Neural cell (in vitro differentiated cells): Measurements from ENCODE around the gene GNG12. TPM values are rescaled to one million over a fixed set of nuclear protein-coding genes. Genes with fewer than 3 reads are reported as not detected.

ENCODE experiments used
- H2AFZ ChIP-seq: fragments of 200-600, 300-800 bp; sonication (generic), shearing (Covaris generic); 2 replicates; pipeline ENCODE4 v1.6.0; 2014; ENCODE audit warnings: low read depth, mild to moderate bottlenecking, antibody characterized with exemption, low read length, moderate library complexity
- H3F3A ChIP-seq: fragments of 200-600 bp; shearing (Covaris generic); 2 replicates; pipeline ENCODE4 v1.6.1; 2016; ENCODE audit warnings: mild to moderate bottlenecking, moderate library complexity, mixed read lengths, antibody characterized with exemption, low read length; ENCODE audit not compliant: insufficient read depth, poor library complexity, severe bottlenecking
- H3K27ac ChIP-seq: fragments of 200-600, 300-800 bp; sonication (generic), shearing (Covaris generic); 2 replicates; pipeline ENCODE4 v1.5.1; 2014; ENCODE audit warnings: mild to moderate bottlenecking, low read length, moderate library complexity
- H3K27me3 ChIP-seq: fragments of 300-800, 200-600 bp; sonication (generic), shearing (Covaris generic); 2 replicates; pipeline ENCODE4 v1.6.0; 2014; ENCODE audit warnings: mild to moderate bottlenecking, low read depth, low read length, moderate library complexity; ENCODE audit not compliant: insufficient read depth
- H3K36me3 ChIP-seq: fragments of 300-800, 200-600 bp; sonication (generic), shearing (Covaris generic); 2 replicates; pipeline ENCODE4 v1.5.1; 2014; ENCODE audit warnings: mild to moderate bottlenecking, antibody characterized with exemption, low read length, moderate library complexity; ENCODE audit not compliant: insufficient read depth
- H3K4me2 ChIP-seq: fragments of 300-800, 200-600 bp; sonication (generic), shearing (Covaris generic); 2 replicates; pipeline ENCODE4 v1.6.0; 2014; ENCODE audit warnings: mild to moderate bottlenecking, low read length
- H3K4me3 ChIP-seq: fragments of 300-800, 200-600 bp; sonication (generic), shearing (Covaris generic); 2 replicates; pipeline ENCODE4 v1.5.1; 2014; ENCODE audit warnings: mild to moderate bottlenecking, low read length, moderate library complexity
- H3K79me2 ChIP-seq: fragments of 200-600 bp; shearing (Covaris generic); replicated peaks from 2 replicates; pipeline ENCODE4 v1.6.0; 2014; ENCODE audit warnings: mild to moderate bottlenecking, low read length, moderate library complexity; ENCODE audit not compliant: insufficient read depth
- H3K9ac ChIP-seq: fragments of 300-800, 200-600 bp; sonication (generic), shearing (Covaris generic); 2 replicates; pipeline ENCODE4 v1.6.1; 2016; ENCODE audit warnings: mild to moderate bottlenecking, low read length, mixed read lengths
- H3K9me2 ChIP-seq: fragments of 200-600 bp; shearing (Covaris generic); 2 replicates; pipeline ENCODE4 v1.6.1; 2016; ENCODE audit warnings: mild to moderate bottlenecking, low read length, mixed read lengths; ENCODE audit not compliant: insufficient read depth
- H3K9me3 ChIP-seq: fragments of 200-600, 300-800 bp; sonication (generic), shearing (Covaris generic); 2 replicates; pipeline ENCODE4 v1.6.1; 2016; ENCODE audit warnings: mild to moderate bottlenecking, mixed run types, low read length, moderate library complexity, mixed read lengths
- H4K20me1 ChIP-seq: fragments of 200-600 bp; shearing (Covaris generic); 2 replicates; pipeline ENCODE4 v1.6.1; 2016; ENCODE audit warnings: mild to moderate bottlenecking, mixed run types; ENCODE audit not compliant: insufficient read depth
- CTCF ChIP-seq: fragments of 450-650 bp; IDR thresholded peaks from 2 replicates; pipeline ENCODE4 v1.5.1; 2014; ENCODE audit warnings: antibody characterized with exemption, mild to moderate bottlenecking, moderate library complexity; ENCODE audit not compliant: poor library complexity, severe bottlenecking
- EP300 ChIP-seq: fragments of 450-650 bp; conservative IDR thresholded peaks from 2 replicates; pipeline ENCODE4 v1.6.1; 2014; ENCODE audit warnings: antibody characterized with exemption, mild to moderate bottlenecking, moderate library complexity; ENCODE audit not compliant: poor library complexity, severe bottlenecking
- EZH2 ChIP-seq: fragments of 200-600, 300-800 bp; shearing (Covaris generic), sonication (generic); IDR thresholded peaks from 2 replicates; pipeline ENCODE4 v1.6.1; 2014; ENCODE audit warnings: antibody characterized with exemption, low read length, borderline replicate concordance, mild to moderate bottlenecking; ENCODE audit not compliant: insufficient read depth, poor library complexity, severe bottlenecking
- MXI1 ChIP-seq: fragments of 450-650 bp; conservative IDR thresholded peaks from 2 replicates; pipeline ENCODE4 v1.6.1; 2014; ENCODE audit warnings: antibody characterized with exemption, mild to moderate bottlenecking; ENCODE audit not compliant: poor library complexity, severe bottlenecking
- POLR2AphosphoS5 ChIP-seq: IDR thresholded peaks from 2 replicates; pipeline ENCODE4 v1.6.1; 2012
- RAD21 ChIP-seq: fragments of 450-650 bp; conservative IDR thresholded peaks from 2 replicates; pipeline ENCODE4 v1.6.1; 2014; ENCODE audit warnings: antibody characterized with exemption, mild to moderate bottlenecking, moderate library complexity
- REST ChIP-seq: IDR thresholded peaks from 2 replicates; pipeline ENCODE4 v1.6.1; 2012; ENCODE audit warnings: borderline replicate concordance
- SMC3 ChIP-seq: fragments of 450-650 bp; conservative IDR thresholded peaks from 2 replicates; pipeline ENCODE4 v1.6.1; 2014; ENCODE audit warnings: antibody characterized with exemption, mild to moderate bottlenecking, moderate library complexity; ENCODE audit not compliant: poor library complexity
- TAF1 ChIP-seq: IDR thresholded peaks from 2 replicates; pipeline ENCODE4 v1.6.1; 2012; ENCODE audit warnings: low read depth
- polyA plus RNA-seq: library from polyadenylated mRNA; depleted of rRNA; stranded (reverse); fragments of >200 nt; gene quantifications from 2 replicates; pipeline ENCODE4 v1.2.3, GENCODE V29; 2014

The GNG12 gene
- polyA plus RNA-seq, 1 donor from 2014 or later = 0.35 TPM

- Histone ChIP-seq H3K4me3 (no peak overlapping the region), H4K20me1 (no peaks in the 10 kb centered on the region), H2AFZ (no peak overlapping the region), H3K9ac (no peak overlapping the region), H3K27ac (no peak overlapping the region), H3K9me3 (no peaks in the 10 kb centered on the region), H3F3A (no peaks in the 10 kb centered on the region), H3K9me2 (no peaks in the 10 kb centered on the region), H3K79me2 (no peaks in the 10 kb centered on the region), H3K27me3 (no peaks in the 10 kb centered on the region), H3K36me3 (no peaks in the 10 kb centered on the region), H3K4me2 (no peak overlapping the region)
- TF ChIP-seq MXI1 (no peak), RAD21 (no peak), REST (no peak), CTCF (no peak), EZH2 (no peak), TAF1 (no peak), SMC3 (no peak), EP300 (no peak), POLR2AphosphoS5 (no peak)
Observed at GRCh38 chr1:67711158-67711854, 122.0 kb downstream of the GNG12 start.

DNA sequence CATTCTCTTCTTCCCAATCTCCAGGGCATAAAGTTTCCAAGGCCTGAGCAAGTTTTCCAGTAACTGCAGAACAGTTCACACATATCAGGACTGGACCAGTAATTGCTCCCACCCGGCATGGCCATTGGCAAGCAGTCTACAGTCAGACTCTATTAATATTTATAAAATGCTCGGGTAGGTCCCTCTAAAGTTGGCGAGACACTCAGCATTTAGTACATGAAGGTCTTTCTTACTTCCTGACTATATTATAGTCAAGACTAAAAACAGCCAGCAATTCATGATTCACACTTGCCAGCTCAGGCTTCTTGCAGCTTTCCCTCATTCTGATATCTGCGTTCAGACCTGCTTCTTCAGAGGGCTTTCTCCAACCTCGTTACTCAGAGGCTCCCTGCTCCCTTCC lies 122.8 kb downstream of the GNG12 start:
- Histone ChIP-seq H4K20me1 (no peaks in the 10 kb centered on the region), H2AFZ (no peak overlapping the region), H3K4me2 (no peak overlapping the region), H3K27ac (no peak overlapping the region), H3K9me2 (no peaks in the 10 kb centered on the region), H3K4me3 (no peak overlapping the region), H3F3A (no peaks in the 10 kb centered on the region), H3K9me3 (no peaks in the 10 kb centered on the region), H3K27me3 (no peaks in the 10 kb centered on the region), H3K9ac (no peak overlapping the region), H3K36me3 (no peaks in the 10 kb centered on the region), H3K79me2 (no peaks in the 10 kb centered on the region)
- no peak for TF ChIP-seq TAF1
- no peak for TF ChIP-seq RAD21
- TF ChIP-seq EP300 = no peak
- TF ChIP-seq REST = no peak
- TF ChIP-seq SMC3 = no peak
- no peak for TF ChIP-seq CTCF
- TF ChIP-seq MXI1 = no peak
- TF ChIP-seq EZH2 = no peak
- no peak for TF ChIP-seq POLR2AphosphoS5
